Coronary artery (tissue), 2 donors: Measurements from ENCODE around the gene ZDHHC14.
"Not testable (repeated sequence)": the region's sequence is repeated elsewhere in the genome, so short reads cannot be mapped to it uniquely, and the experiment has no call there.

Source experiments
- DNase-seq: peaks from one replicate; pipeline ENCODE4 v3.0.0-alpha.2; 2017; ENCODE audit warnings: low spot score
- H3K27ac ChIP-seq, 2 donors: fragments of 200-600 bp; sonication (generic); one replicate each; pipeline ENCODE4 v1.5.1; 2016 to 2019
- H3K4me3 ChIP-seq: fragments of 200-600 bp; sonication (generic); 2 replicates; pipeline ENCODE4 v1.5.1; 2016; ENCODE audit warnings: mild to moderate bottlenecking, moderate library complexity
- CTCF ChIP-seq: fragments of 200-600 bp; sonication (generic); IDR thresholded peaks from one replicate; pipeline ENCODE4 v1.5.1; 2019; ENCODE audit warnings: antibody characterized with exemption

The ZDHHC14 gene

GRCh38 chr6:157457787-157458186, 76.8 kb downstream of the ZDHHC14 start:
- no peak overlapping the region for H3K27ac ChIP-seq
- TF ChIP-seq CTCF, result no peak

GRCh38 chr6:157459327-157459726, 78.3 kb downstream of the ZDHHC14 start:
- no peak for TF ChIP-seq CTCF
- DNase-seq, result no peak
- Histone ChIP-seq H3K27ac (no peak overlapping the region), H3K4me3 (no peak overlapping the region)

More at GRCh38 chr6:157457787-157458186, 76.8 kb downstream of the ZDHHC14 start:
- no peak for DNase-seq
- no peak overlapping the region for H3K4me3 ChIP-seq

- no peak for DNase-seq
- no peak for TF ChIP-seq CTCF
- H3K27ac ChIP-seq, result no peak overlapping the region
- H3K4me3 ChIP-seq, result no peak overlapping the region
Observed at GRCh38 chr6:157460182-157460999, 79.4 kb downstream of the ZDHHC14 start.

GRCh38 chr6:157461000-157461915, 80.3 kb downstream of the ZDHHC14 start:
- Histone ChIP-seq H3K27ac (no peak overlapping the region), H3K4me3 (no peak overlapping the region)
- TF ChIP-seq CTCF, result no peak
- DNase-seq, result no peak

GRCh38 chr6:157462956-157463742, 82.2 kb downstream of the ZDHHC14 start:
- Histone ChIP-seq H3K27ac (no peak overlapping the region), H3K4me3 (no peak overlapping the region)
- DNase-seq, result no peak
- TF ChIP-seq CTCF, result no peak

GRCh38 chr6:157463743-157464135, 82.7 kb downstream of the ZDHHC14 start:
- not testable (repeated sequence) for H3K4me3 ChIP-seq, DNase-seq, H3K27ac ChIP-seq
